CD4-positive, alpha-beta T cell treated with Interleukin-1 beta for 1 hour (primary cell): ENCODE data around the gene RPS17.
A peak's percentile ranks its signal among the peaks of the same experiment; 100 is the strongest.
"Not testable (repeated sequence)": the region's sequence is repeated elsewhere in the genome, so short reads cannot be mapped to it uniquely, and the experiment has no call there.

ENCODE experiments used
- DNase-seq, 2 donors: peaks; one replicate each; pipeline ENCODE4 v3.0.0-alpha.2; 2020 to 2022

RPS17 gene

DNA sequence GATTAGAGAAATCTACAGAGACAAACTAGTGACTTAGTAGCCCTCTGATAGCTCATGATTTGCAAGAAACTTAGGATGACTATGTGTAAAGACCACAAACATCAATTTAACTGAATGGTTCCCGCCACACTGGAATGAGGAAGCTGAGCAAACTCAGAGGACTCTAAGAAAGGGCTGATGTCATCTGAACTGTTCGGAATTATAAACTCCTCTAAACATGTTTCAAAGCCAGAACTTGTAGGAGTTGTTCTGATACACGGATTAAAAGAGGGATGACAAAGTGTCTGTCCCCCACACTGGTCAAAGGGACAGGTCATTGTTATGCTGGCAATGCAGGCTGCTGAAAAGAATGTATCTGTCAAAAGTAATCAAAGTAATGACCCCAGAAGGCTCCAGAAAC is 34.4 kb downstream of the RPS17 start:
- not testable (repeated sequence) for DNase-seq

DNA sequence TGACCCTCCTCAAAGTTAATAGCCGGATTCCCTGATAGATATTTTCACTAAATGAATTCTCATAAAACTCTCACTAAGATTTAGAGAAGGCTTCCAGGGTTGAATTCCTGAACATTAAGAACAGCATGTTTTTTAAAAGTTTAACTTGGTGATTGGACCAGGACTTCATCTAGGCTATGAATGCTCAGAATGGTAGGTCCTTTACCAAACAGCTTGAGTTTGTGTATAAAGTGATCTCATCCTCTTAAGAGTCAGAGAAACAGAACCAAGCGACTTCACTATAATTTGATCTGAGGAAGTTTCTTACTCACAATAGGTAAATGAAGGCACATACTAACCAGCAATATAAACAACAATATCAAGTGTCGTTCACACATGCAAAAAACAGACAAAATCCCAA is 36.2 kb downstream of the RPS17 start:
- DNase-seq, result not testable (repeated sequence)

DNA sequence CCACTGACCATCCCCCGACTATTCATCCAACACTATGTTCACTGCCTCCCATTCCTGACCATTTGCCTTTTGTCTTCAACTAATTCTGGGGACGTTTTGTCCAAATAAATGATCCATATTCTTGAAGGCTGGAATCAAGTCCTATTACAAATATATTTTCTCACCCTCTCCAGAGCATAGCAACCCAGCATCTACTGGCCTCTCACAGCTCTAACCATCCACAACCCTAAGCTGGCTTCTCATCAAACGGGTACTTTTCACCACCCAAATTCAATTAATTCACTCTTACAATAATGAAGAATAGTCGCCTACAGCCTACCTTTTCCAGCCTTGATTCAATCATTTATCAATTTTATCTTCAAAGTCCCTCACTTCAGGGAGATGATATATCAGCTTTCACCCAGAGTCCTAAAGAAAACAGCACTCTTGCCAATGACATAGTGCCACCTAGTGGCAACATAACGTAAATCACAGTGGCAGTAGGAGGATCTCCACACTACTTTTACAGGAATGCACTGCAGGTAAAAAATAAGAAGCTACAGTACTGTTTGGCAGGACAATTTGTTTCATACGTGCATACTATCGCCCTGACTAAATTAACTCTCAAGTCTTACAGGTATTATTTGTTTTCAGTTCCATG is 37.4 kb downstream of the RPS17 start:
- DNase-seq, result peak in 1 of 2 donors; percentile 50

DNA sequence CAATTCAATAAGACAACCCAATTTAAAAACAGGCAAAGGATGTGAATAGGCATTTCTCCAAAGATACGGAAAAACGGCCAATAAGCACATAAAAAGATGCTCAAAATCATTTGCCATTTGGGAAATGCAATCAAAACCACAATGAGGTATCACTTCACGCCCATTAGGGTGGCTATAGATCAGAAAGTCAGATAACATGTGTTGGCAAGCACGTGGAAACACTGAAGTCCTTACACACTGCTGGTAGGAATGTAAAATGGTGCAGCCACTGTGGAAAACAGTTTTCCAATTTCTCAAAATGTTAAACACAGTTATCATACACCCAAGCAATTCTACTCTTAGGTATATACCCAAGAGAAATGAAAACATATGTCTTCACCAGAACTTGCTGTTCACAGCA is 39.5 kb downstream of the RPS17 start:
- not testable (repeated sequence) for DNase-seq

DNA sequence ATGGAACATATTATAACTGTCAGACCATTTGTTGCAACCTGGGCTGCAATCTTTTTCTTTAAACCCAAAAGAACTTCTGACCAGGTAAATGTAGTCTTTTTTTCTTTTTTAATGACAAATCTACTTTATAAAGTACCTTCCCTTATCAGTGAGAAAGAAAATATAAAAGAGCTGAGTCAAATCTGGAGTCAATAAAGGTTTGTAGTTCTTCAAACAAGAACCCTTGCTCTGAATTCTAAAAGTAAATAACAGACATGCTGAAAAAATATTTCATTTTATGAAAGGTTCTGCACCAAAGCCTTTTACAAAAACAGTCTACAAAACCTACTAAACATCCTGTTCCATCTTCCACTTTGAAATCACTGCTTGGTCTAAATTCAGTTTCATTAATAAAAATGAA is 42.3 kb downstream of the RPS17 start:
- DNase-seq, result not testable (repeated sequence)

DNA sequence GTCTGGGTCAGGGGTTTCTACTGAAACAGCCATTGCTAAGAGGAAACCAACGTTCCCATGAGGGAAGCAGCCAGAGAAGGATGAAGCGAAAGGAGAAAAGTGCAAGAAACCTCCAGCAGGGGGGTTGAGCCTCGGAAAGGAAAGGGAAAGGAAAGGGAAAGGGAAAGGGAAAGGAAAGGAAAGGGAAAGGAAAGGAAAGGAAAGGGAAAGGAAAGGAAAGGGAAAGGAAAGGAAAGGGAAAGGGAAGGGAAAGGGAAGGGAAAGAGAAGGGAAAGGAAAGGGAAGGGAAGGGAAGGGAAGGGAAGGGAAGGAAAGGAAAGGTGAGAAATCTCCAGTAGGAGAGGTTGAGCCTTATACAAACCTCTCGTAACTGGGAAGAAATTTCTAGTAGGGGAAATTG is 52.0 kb downstream of the RPS17 start:
- DNase-seq, result not testable (repeated sequence)

DNA sequence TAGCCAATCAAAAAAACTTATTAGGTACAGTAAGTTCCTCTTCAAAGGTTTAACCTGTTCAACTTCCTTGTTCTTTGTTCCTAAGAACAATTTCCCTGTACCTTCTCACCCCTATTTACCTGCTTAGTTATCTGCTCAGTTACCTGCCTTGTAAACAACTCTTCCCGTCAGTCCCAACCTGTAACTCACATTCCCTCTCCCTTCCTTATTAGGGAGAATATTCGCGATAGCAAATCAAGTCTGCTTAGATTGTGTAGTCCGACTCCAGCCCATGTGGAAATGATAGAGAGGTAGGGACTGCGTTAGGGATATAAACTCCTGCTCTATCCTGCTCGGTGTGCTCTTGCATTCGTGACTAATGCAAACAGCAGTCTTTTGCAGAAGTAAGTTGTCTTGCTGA is 53.2 kb downstream of the RPS17 start:
- DNase-seq, result not testable (repeated sequence)
